Gastrocnemius medialis (tissue), 4 donors: ENCODE results near the gene NUAK2. TPM values are rescaled to one million over a fixed set of nuclear protein-coding genes. Genes with fewer than 3 reads are reported as not detected.

ENCODE experiments used
- ATAC-seq, 2 donors: fragments of 150-250 bp; one replicate each; pipeline ENCODE4 v1.9.1; 2016
- DNase-seq, 2 donors: peaks; one replicate each; pipeline ENCODE4 v3.0.0-alpha.2; 2019
- H3K27ac ChIP-seq, 4 donors: fragments of 200-600 bp; sonication (generic); 1 replicate in 1 of 4; 2 replicates in 3 of 4; pipeline ENCODE4 v1.5.1; 2016 to 2018; ENCODE audit warnings: mild to moderate bottlenecking in 2 of 4, moderate library complexity in 1 of 4
- H3K27me3 ChIP-seq, 3 donors: fragments of 200-600 bp; sonication (generic) in 2 of 3; 1 replicate in 1 of 3; 2 replicates in 2 of 3; pipeline versions ENCODE4 v1.5.1 to v1.6.0; 2016 to 2019; ENCODE audit warnings: mild to moderate bottlenecking in 1 of 3, moderate library complexity in 1 of 3
- H3K36me3 ChIP-seq, 2 donors: fragments of 200-600 bp; sonication (generic) in 1 of 2; one replicate each; pipeline ENCODE4 v1.5.1; 2017 to 2018
- H3K4me1 ChIP-seq, 2 donors: fragments of 200-600 bp; sonication (generic) in 1 of 2; one replicate each; pipeline ENCODE4 v1.5.1; 2016 to 2017; ENCODE audit warnings: mild to moderate bottlenecking in 2 of 2
- H3K4me3 ChIP-seq, 4 donors: fragments of 200-600 bp; sonication (generic) in 3 of 4; 1 replicate in 1 of 4; 2 replicates in 3 of 4; pipeline ENCODE4 v1.5.1; 2016 to 2019; ENCODE audit warnings: mild to moderate bottlenecking in 2 of 4
- H3K9me3 ChIP-seq, 3 donors: fragments of 200-600 bp; sonication (generic) in 2 of 3; 1 replicate in 1 of 3; 2 replicates in 2 of 3; pipeline ENCODE4 v1.5.1; 2016 to 2019
- CTCF ChIP-seq, 5 experiments: fragments of 450-650 bp in 3 of 5; fragments of 200-600 bp in 2 of 5; sonication (generic) in 2 of 5; IDR thresholded peaks in 4 of 5; conservative IDR thresholded peaks in 1 of 5; 1 replicate in 4 of 5; 2 replicates in 1 of 5; pipeline ENCODE4 v1.5.1; 2016 to 2019; ENCODE audit warnings: antibody characterized with exemption in 5 of 5, mild to moderate bottlenecking in 3 of 5, moderate library complexity in 3 of 5
- POLR2A ChIP-seq, 2 donors: fragments of 450-650 bp; IDR thresholded peaks; one replicate each; pipeline ENCODE4 v1.6.1; 2017; ENCODE audit warnings: antibody characterized with exemption in 2 of 2, mild to moderate bottlenecking in 2 of 2, moderate library complexity in 2 of 2
- in situ Hi-C, 4 donors: fragments of 200-750 bp; cut with MboI; loops; one replicate each; pipeline versions ENCODE4 v1.15.0 to v1.8.0; 2017; ENCODE audit warnings: low sequenced_read_pairs in 4 of 4
- intact Hi-C: fragments of 100-400 bp; cut with DNase I; formaldehyde crosslinking; loops from one replicate; pipeline ENCODE4 v1.15.1; 2023; ENCODE audit warnings: low total_unique reads
- total RNA-seq, 4 donors: library from RNA; depleted of rRNA; stranded (reverse); fragments of >200 nt; gene quantifications; one replicate each; pipeline versions ENCODE4 v1.1.0 to v1.2.3, GENCODE V29; 2016

The NUAK2 gene
- total RNA-seq, 4 donors from 2014 or later: 0.42 to 1.9 (median 0.58) TPM

- intact Hi-C loops (loop anchor here (5.0 kb wide), 1 partner anchor 98 kb away; no protein-coding TSS in a partner anchor), in situ Hi-C loops (no loop called here)
- peaks cover 9 to 11% of the 10 kb centered on the region in 2 donors for H3K4me1 ChIP-seq
- TF ChIP-seq CTCF (IDR thresholded peaks at IDR 0.05 in 4 of 5, conservative IDR thresholded peaks at IDR 0.05 in 1 of 5) (no peak), POLR2A (IDR thresholded peaks at IDR 0.05) (no peak)
- H3K27me3 ChIP-seq: peaks cover 19 to 20% (median 19%) of the 10 kb centered on the region in 3 donors
- no peak for DNase-seq
- no peak overlapping the region for H3K27ac ChIP-seq
- no peaks in the 10 kb centered on the region for H3K9me3 ChIP-seq
- no peaks in the 10 kb centered on the region for H3K36me3 ChIP-seq
- no peak for ATAC-seq
- no peak overlapping the region for H3K4me3 ChIP-seq
These were observed 18.2 kb upstream of the NUAK2 start for GRCh38 chr1:205339717-205340116.

- no peak for ATAC-seq
- H3K36me3 ChIP-seq: no peaks in the 10 kb centered on the region
- no peak for DNase-seq
- H3K27ac ChIP-seq: no peak overlapping the region
- peaks cover 7 to 9% of the 10 kb centered on the region in 2 donors for H3K4me1 ChIP-seq
- intact Hi-C loops (loop anchor here (5.0 kb wide), 1 partner anchor 98 kb away; no protein-coding TSS in a partner anchor), in situ Hi-C loops (no loop called here)
- no peak overlapping the region for H3K4me3 ChIP-seq
- H3K9me3 ChIP-seq: no peaks in the 10 kb centered on the region
- peaks cover 14 to 15% (median 14%) of the 10 kb centered on the region in 3 donors for H3K27me3 ChIP-seq
- TF ChIP-seq CTCF (IDR thresholded peaks at IDR 0.05 in 4 of 5, conservative IDR thresholded peaks at IDR 0.05 in 1 of 5) (no peak), POLR2A (IDR thresholded peaks at IDR 0.05) (no peak)
These were observed 17.7 kb upstream of the NUAK2 start for GRCh38 chr1:205339197-205339702.

GRCh38 chr1:205338011-205338410, 16.5 kb upstream of the NUAK2 start:
- Histone ChIP-seq H3K9me3 (no peaks in the 10 kb centered on the region), H3K27ac (no peak overlapping the region), H3K4me3 (no peak overlapping the region), H3K27me3 (peaks cover 2 to 3% (median 2%) of the 10 kb centered on the region in 3 donors), H3K4me1 (peaks cover 0 to under 1% of the 10 kb centered on the region in 2 donors), H3K36me3 (no peaks in the 10 kb centered on the region)
- TF ChIP-seq POLR2A (IDR thresholded peaks at IDR 0.05) (no peak), CTCF (IDR thresholded peaks at IDR 0.05 in 4 of 5, conservative IDR thresholded peaks at IDR 0.05 in 1 of 5) (no peak)
- intact Hi-C loops (loop anchor here (5.0 kb wide), 1 partner anchor 99 kb away; no protein-coding TSS in a partner anchor), in situ Hi-C loops (no loop called here)
- ATAC-seq: no peak
- DNase-seq: no peak

- Histone ChIP-seq H3K4me3 (no peak overlapping the region), H3K36me3 (no peaks in the 10 kb centered on the region), H3K27ac (no peak overlapping the region), H3K27me3 (no peaks in the 10 kb centered on the region), H3K4me1 (peaks cover 5 to 6% of the 10 kb centered on the region in 2 donors), H3K9me3 (no peaks in the 10 kb centered on the region)
- TF ChIP-seq POLR2A (IDR thresholded peaks at IDR 0.05): no peak
- TF ChIP-seq CTCF (IDR thresholded peaks at IDR 0.05 in 4 of 5, conservative IDR thresholded peaks at IDR 0.05 in 1 of 5): no peak
- intact Hi-C loops (loop anchor here (5.0 kb wide), 1 partner anchor 100 kb away; no protein-coding TSS in a partner anchor), in situ Hi-C loops (no loop called here)
- no peak for ATAC-seq
- DNase-seq: no peak
These were observed 15.9 kb upstream of the NUAK2 start for GRCh38 chr1:205337481-205337880.
